VCaP (cell line): ENCODE data around the gene PCDH15.

Source experiments
- H3K27ac ChIP-seq: fragments of 450-650 bp; 2 replicates; pipeline ENCODE4 v1.5.1; 2017
- CTCF ChIP-seq: fragments of 450-650 bp; conservative IDR thresholded peaks from 2 replicates; pipeline ENCODE4 v1.5.1; 2017; ENCODE audit warnings: mild to moderate bottlenecking, moderate library complexity

PCDH15 gene

DNA sequence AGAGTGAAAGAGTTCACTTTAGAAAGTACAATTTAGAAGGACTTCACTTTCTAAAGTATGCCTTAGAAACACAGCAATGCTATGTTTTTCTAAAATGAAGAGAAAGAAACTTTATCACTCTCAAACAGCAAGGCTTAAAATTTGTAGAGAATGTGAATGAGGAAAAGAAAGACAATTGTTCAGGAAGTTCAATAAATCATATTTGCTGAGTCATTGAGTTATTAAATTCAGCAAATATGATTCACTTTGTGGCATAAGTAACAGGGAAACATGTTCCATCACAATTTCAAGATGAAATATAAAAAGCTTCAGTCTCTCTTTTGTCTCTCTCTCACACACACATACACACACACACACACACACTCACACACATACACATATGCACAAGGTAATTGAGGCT is 187.9 kb downstream of the PCDH15 start:
- no peak overlapping the region for H3K27ac ChIP-seq
- TF ChIP-seq CTCF, result no peak

GRCh38 chr10:54609423-54609822 is 191.6 kb downstream of the PCDH15 start:
- no peak overlapping the region for H3K27ac ChIP-seq
- no peak for TF ChIP-seq CTCF

- H3K27ac ChIP-seq, result no peak overlapping the region
- TF ChIP-seq CTCF, result no peak
Observed at GRCh38 chr10:54607983-54608382, 193.0 kb downstream of the PCDH15 start.

GRCh38 chr10:54594289-54594688 is 206.7 kb downstream of the PCDH15 start:
- TF ChIP-seq CTCF, result no peak
- H3K27ac ChIP-seq, result no peak overlapping the region

DNA sequence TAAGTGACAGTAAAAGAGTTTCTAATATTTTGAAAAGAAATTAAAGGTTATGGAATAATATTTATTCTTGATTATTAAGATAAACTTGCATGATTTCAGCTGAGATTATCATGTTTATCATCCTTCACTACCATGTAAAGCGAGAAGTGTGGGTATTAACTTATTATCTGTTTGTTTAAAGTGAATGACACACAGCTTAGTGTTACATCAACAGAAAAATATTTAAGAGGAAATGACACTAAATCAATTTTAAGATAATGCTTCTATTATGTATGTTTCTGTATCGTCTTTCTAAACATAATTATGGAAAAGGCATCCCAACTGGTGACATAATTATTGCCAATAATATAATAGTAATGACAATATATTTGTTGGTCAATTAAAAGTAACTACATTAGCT is 213.1 kb downstream of the PCDH15 start:
- no peak for TF ChIP-seq CTCF
- H3K27ac ChIP-seq, result no peak overlapping the region

- TF ChIP-seq CTCF, result no peak
- H3K27ac ChIP-seq, result no peak overlapping the region
Observed at GRCh38 chr10:54585572-54585971, 215.5 kb downstream of the PCDH15 start.

DNA sequence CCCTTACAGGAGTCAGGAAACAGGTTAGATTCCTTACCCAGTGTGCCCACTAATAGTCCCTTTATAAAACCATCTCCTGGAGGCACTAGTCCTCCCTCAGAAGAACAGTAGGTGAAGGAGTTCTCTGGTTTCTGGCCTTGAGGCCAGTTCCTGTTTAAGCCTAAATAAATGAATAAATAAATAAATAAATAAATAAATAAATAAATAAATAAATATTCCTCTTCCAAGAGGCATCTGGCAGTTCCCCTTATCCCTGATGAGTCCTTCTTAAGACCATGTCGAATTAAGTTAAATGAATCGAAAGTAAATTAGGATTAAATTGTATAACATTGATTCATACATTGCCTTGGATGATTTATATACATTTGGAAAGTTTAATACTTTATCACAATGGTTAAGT is 223.3 kb downstream of the PCDH15 start:
- TF ChIP-seq CTCF, result no peak
- H3K27ac ChIP-seq, result no peak overlapping the region

DNA sequence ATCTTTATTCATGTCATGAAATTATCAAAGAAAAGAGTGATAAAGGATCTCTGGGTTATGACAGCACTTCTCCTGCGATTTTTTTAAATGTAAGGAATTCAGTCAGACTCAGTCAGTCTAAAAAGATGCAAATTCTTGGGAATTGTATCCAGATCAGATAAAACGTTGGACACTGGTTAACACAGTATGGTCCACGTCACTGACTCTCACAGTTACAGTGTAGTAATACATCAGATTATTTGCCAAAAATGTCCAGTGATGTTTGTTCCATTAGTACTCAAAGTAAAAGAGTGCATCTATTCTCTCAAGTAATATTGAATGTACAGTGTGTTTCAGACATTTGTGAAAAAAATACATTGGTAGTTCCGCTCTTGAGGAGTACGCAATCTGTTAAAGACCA is 224.5 kb downstream of the PCDH15 start:
- no peak overlapping the region for H3K27ac ChIP-seq
- no peak for TF ChIP-seq CTCF
